HG02642 (cell line): Measurements from ENCODE around the gene DRAP1.

Experiments
- ATAC-seq: cut with Tn5 transposase; IDR thresholded peaks from one replicate; pipeline ENCODE4 v1.9.1; 2021; ENCODE audit warnings: mild to moderate bottlenecking; ENCODE audit not compliant: unreplicated experiment, poor library complexity

DRAP1 gene

GRCh38 chr11:65954771-65955170, 35.5 kb downstream of the DRAP1 start:
- ATAC-seq: no peak

GRCh38 chr11:65958291-65958690, 39.1 kb downstream of the DRAP1 start:
- ATAC-seq: no peak

- no peak for ATAC-seq
These were observed 39.7 kb downstream of the DRAP1 start for GRCh38 chr11:65958774-65959420.

- no peak for ATAC-seq
These were observed 41.6 kb downstream of the DRAP1 start for GRCh38 chr11:65960824-65961266.

GRCh38 chr11:65961267-65962140, 42.3 kb downstream of the DRAP1 start, which contains the start of gene SART1:
SART1 (plus strand) TSS chr11:65961734; CDS start chr11:65961781, 47 bp downstream.
- peak; percentile 91 for ATAC-seq

GRCh38 chr11:65962141-65962564, 42.9 kb downstream of the DRAP1 start:
- ATAC-seq: no peak

- ATAC-seq: no peak
These were observed 45.7 kb downstream of the DRAP1 start for GRCh38 chr11:65964906-65965305.

- no peak for ATAC-seq
These were observed 46.9 kb downstream of the DRAP1 start for GRCh38 chr11:65965986-65966762.

GRCh38 chr11:65967329-65967934, 48.2 kb downstream of the DRAP1 start:
- ATAC-seq: no peak

- ATAC-seq: no peak
These were observed 49.6 kb downstream of the DRAP1 start for GRCh38 chr11:65968600-65969482.
